Activated CD4-positive, CD25-positive, alpha-beta regulatory T cell treated with anti-CD3 and anti-CD28 coated beads, Interleukin-2, amount 50 U/mL, for 16 hours (primary cell): ENCODE results near the gene ADGRD1.

Experiments
- DNase-seq: peaks from one replicate; pipeline ENCODE4 v3.0.0-alpha.2; 2020; ENCODE audit warnings: low read depth, low spot score

The ADGRD1 gene

GRCh38 chr12:131102991-131103668 lies 149.4 kb downstream of the ADGRD1 start:
- DNase-seq = no peak

GRCh38 chr12:131103669-131104462 lies 150.2 kb downstream of the ADGRD1 start:
- no peak for DNase-seq

GRCh38 chr12:131104463-131105350 lies 151.0 kb downstream of the ADGRD1 start:
- DNase-seq = peak; percentile 55

GRCh38 chr12:131105351-131105735 lies 151.6 kb downstream of the ADGRD1 start:
- DNase-seq = no peak

GRCh38 chr12:131105736-131106348 lies 152.1 kb downstream of the ADGRD1 start:
- DNase-seq = peak; percentile 9

- no peak for DNase-seq
These were observed 152.7 kb downstream of the ADGRD1 start for GRCh38 chr12:131106349-131106941.

GRCh38 chr12:131108177-131108955 lies 154.7 kb downstream of the ADGRD1 start:
- DNase-seq = no peak

GRCh38 chr12:131111446-131111845 lies 157.7 kb downstream of the ADGRD1 start:
- no peak for DNase-seq

GRCh38 chr12:131112021-131112420 lies 158.3 kb downstream of the ADGRD1 start:
- no peak for DNase-seq

GRCh38 chr12:131112700-131113290 lies 159.1 kb downstream of the ADGRD1 start:
- DNase-seq = no peak

- DNase-seq = no peak
These were observed 160.0 kb downstream of the ADGRD1 start for GRCh38 chr12:131113568-131114270.

GRCh38 chr12:131114271-131114670 lies 160.6 kb downstream of the ADGRD1 start:
- no peak for DNase-seq

- no peak for DNase-seq
These were observed 161.4 kb downstream of the ADGRD1 start for GRCh38 chr12:131114942-131115584.

- DNase-seq = no peak
These were observed 162.2 kb downstream of the ADGRD1 start for GRCh38 chr12:131115766-131116467.

- DNase-seq = no peak
These were observed 162.9 kb downstream of the ADGRD1 start for GRCh38 chr12:131116468-131117117.

- no peak for DNase-seq
These were observed 163.9 kb downstream of the ADGRD1 start for GRCh38 chr12:131117438-131118245.

- DNase-seq = no peak
These were observed 164.7 kb downstream of the ADGRD1 start for GRCh38 chr12:131118371-131118770.
